GOT3 (cell line): ENCODE results near the gene DYSF.

ENCODE experiments used
- DNase-seq: peaks from one replicate; lab custom pipeline; 2025; ENCODE audit warnings: mixed read lengths; lab: John Stamatoyannopoulos, UW

Gene DYSF

GRCh38 chr2:71672826-71673795, 219.8 kb downstream of the DYSF start:
- DNase-seq: no peak

- DNase-seq: no peak
These were observed 220.9 kb downstream of the DYSF start for GRCh38 chr2:71674158-71674851.

- DNase-seq: no peak
These were observed 221.9 kb downstream of the DYSF start for GRCh38 chr2:71675296-71675695.

- DNase-seq: no peak
These were observed 225.5 kb downstream of the DYSF start for GRCh38 chr2:71678874-71679273.

- no peak for DNase-seq
These were observed 226.1 kb downstream of the DYSF start for GRCh38 chr2:71679491-71679890.

- DNase-seq: no peak
These were observed 227.6 kb downstream of the DYSF start for GRCh38 chr2:71680925-71681324.

GRCh38 chr2:71681626-71682025, 228.3 kb downstream of the DYSF start:
- DNase-seq: no peak

- DNase-seq: no peak
These were observed 229.0 kb downstream of the DYSF start for GRCh38 chr2:71682341-71682740.

GRCh38 chr2:71683070-71683469, 229.7 kb downstream of the DYSF start:
- DNase-seq: no peak

- DNase-seq: no peak
These were observed 230.3 kb downstream of the DYSF start for GRCh38 chr2:71683666-71684065.

- DNase-seq: no peak
These were observed 231.1 kb downstream of the DYSF start for GRCh38 chr2:71684226-71685072.

- no peak for DNase-seq
These were observed 231.9 kb downstream of the DYSF start for GRCh38 chr2:71685073-71685848.

GRCh38 chr2:71685941-71686611, 232.7 kb downstream of the DYSF start:
- no peak for DNase-seq

- no peak for DNase-seq
These were observed 233.4 kb downstream of the DYSF start for GRCh38 chr2:71686781-71687180.

GRCh38 chr2:71687412-71687811, 234.1 kb downstream of the DYSF start:
- no peak for DNase-seq

- no peak for DNase-seq
These were observed 235.2 kb downstream of the DYSF start for GRCh38 chr2:71688530-71688929.

GRCh38 chr2:71689393-71689792, 236.0 kb downstream of the DYSF start:
- no peak for DNase-seq

GRCh38 chr2:71689968-71690834, 236.8 kb downstream of the DYSF start:
- no peak for DNase-seq

GRCh38 chr2:71690876-71691475, 237.6 kb downstream of the DYSF start:
- DNase-seq: no peak
